Colonic mucosa (tissue), 4 donors: ENCODE measurements around the gene NSMF. TPM values are rescaled to one million over a fixed set of nuclear protein-coding genes. Genes with fewer than 3 reads are reported as not detected.

ENCODE experiments used
- DNase-seq: peaks from one replicate; pipeline ENCODE4 v3.0.0-alpha.2; 2020
- H3K27ac ChIP-seq: fragments of 200-600 bp; one replicate; pipeline ENCODE4 v1.8.0; 2021
- H3K27me3 ChIP-seq: fragments of 200-600 bp; one replicate; pipeline ENCODE4 v1.8.0; 2021
- H3K36me3 ChIP-seq: fragments of 200-600 bp; one replicate; pipeline ENCODE4 v1.8.0; 2021
- H3K4me1 ChIP-seq: fragments of 200-600 bp; one replicate; pipeline ENCODE4 v1.8.0; 2021; ENCODE audit warnings: mild to moderate bottlenecking
- H3K4me3 ChIP-seq: fragments of 200-600 bp; one replicate; pipeline ENCODE4 v1.8.0; 2021
- H3K9ac ChIP-seq, 2 donors: one replicate each; pipeline ENCODE4 v1.7.0; 2013; ENCODE audit warnings: control low read depth in 2 of 2, low read depth in 2 of 2, low read length in 2 of 2
- H3K9me3 ChIP-seq: fragments of 200-600 bp; one replicate; pipeline ENCODE4 v1.8.0; 2021
- CTCF ChIP-seq: fragments of 200-600 bp; IDR thresholded peaks from one replicate; pipeline ENCODE4 v1.8.0; 2022; ENCODE audit warnings: antibody characterized with exemption, mild to moderate bottlenecking
- intact Hi-C: fragments of 100-400 bp; cut with DNase I; formaldehyde crosslinking; loops from one replicate; pipeline ENCODE4 v1.14.1; 2022
- total RNA-seq, 2 donors: library from RNA; stranded (reverse); fragmentation: NEBNext Ultra II Directional in 1 of 2; extraction: Animal tissue kit (Norgen Biotek cat#: 25700) in 1 of 2; gene quantifications; one replicate each; pipeline ENCODE4 v1.2.1, GENCODE V29; 2021
- donor health status: healthy.
- donor health status: DM: no; HTN: no; CAD: no.
- donor health status: DM: no; HTN: no; CAD: no.

The NSMF gene
- total RNA-seq, 2 donors from 2014 or later: 33.7 to 47.8 TPM

- intact Hi-C loops: no loop called here
- H3K27ac ChIP-seq: no peak overlapping the region
- no peaks in the 10 kb centered on the region for H3K27me3 ChIP-seq
- no peak overlapping the region for H3K9ac ChIP-seq
- no peak for TF ChIP-seq CTCF
- peak overlapping the region; percentile 44 for H3K4me3 ChIP-seq
- H3K36me3 ChIP-seq: no peaks in the 10 kb centered on the region
- peaks cover 11% of the 10 kb centered on the region for H3K4me1 ChIP-seq
- H3K9me3 ChIP-seq: no peaks in the 10 kb centered on the region
- DNase-seq: no peak
Measured at GRCh38 chr9:137441935-137442321, 17.2 kb downstream of the NSMF start.

DNA sequence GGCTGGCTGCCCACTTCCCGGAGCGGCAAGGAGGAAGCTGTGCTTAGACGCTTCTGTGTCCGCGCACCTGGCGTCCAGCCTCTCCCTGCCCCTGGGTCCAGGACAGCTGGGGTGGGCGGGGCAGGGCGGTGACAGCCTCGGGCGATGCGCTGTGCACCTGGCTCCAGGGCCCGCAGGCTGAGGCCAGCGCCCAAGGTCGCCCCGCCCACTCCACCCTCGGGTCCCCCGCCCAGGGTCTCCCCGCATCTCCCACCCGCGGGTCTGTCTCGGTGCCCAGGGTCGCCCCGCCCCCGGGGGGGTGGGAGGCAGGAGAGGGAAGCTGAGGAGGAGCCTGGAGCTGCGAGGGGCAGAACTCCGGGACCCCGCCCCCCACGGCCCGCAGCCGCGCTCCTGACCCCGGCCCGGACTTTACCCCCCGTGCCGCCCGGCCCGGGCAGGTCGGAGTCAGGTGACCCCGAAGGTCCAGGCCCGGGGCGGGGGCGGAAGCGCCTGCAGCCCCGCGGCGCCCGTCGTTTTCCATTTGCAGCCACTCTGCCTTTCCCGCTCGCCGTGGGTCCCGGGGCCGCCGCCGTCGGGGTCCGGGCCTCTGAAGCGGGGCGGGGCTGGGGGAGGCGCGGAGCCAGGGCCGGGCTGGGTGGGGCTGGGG is 17.7 kb downstream of the NSMF start, which contains the start of gene ENTPD8:
Gene ENTPD8 (minus strand): TSS at position 69 of the 646 bp plus-strand sequence. CDS start 3,072 bp downstream, outside the sequence.
- Histone ChIP-seq H3K36me3 (no peaks in the 10 kb centered on the region), H3K9me3 (no peaks in the 10 kb centered on the region), H3K9ac (no peak within 1 kb of the TSS), H3K27me3 (no peaks in the 10 kb centered on the region), H3K4me1 (peaks cover 15% of the 10 kb centered on the region), H3K27ac (no peak within 1 kb of the TSS), H3K4me3 (peak within 1 kb of the TSS; percentile 44)
- intact Hi-C loops: no loop called here
- no peak for TF ChIP-seq CTCF
- DNase-seq: peak; percentile 88

- Histone ChIP-seq H3K4me3 (no peak overlapping the region), H3K9me3 (no peaks in the 10 kb centered on the region), H3K36me3 (no peaks in the 10 kb centered on the region), H3K4me1 (peaks cover 16% of the 10 kb centered on the region), H3K27ac (no peak overlapping the region), H3K9ac (peak overlapping the region in 1 of 2 donors; percentile 50), H3K27me3 (no peaks in the 10 kb centered on the region)
- intact Hi-C loops: no loop called here
- TF ChIP-seq CTCF: no peak
- DNase-seq: no peak
Measured at GRCh38 chr9:137439158-137439714, 19.9 kb downstream of the NSMF start.

DNA sequence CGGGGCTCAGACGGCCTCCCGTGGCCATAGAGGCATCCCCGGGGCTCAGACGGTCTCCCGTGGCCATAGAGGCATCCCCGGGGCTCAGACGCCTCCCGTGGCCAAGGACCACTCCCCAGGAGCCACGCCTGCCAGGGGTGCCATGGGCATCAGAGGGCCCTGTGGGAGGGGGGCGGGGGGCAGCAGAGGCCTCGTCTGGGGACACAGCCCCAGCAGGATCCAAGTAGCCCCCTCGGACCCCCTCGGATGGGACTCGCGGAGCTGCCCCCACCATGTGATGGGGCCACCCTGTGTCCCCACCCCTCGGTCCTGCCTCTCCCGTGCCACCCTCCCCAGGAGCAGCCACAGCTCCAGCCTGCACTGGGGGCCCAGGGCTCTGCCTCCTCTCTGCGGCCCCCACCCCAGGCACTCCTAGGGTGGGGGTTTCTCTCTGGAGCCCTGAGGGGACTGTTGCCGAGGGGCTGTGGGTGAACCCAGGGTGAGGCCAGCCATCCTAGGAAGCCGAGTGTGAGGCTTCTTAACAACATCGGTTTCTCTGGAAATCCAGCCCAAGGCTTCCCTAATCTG is 20.5 kb downstream of the NSMF start:
- Histone ChIP-seq H3K4me1 (peaks cover 16% of the 10 kb centered on the region), H3K27ac (no peak overlapping the region), H3K4me3 (no peak overlapping the region), H3K9me3 (no peaks in the 10 kb centered on the region), H3K9ac (no peak overlapping the region), H3K27me3 (no peaks in the 10 kb centered on the region), H3K36me3 (no peaks in the 10 kb centered on the region)
- intact Hi-C loops: no loop called here
- TF ChIP-seq CTCF: no peak
- DNase-seq: no peak

- intact Hi-C loops: no loop called here
- Histone ChIP-seq H3K36me3 (no peaks in the 10 kb centered on the region), H3K4me3 (no peak overlapping the region), H3K4me1 (peaks cover 16% of the 10 kb centered on the region), H3K27me3 (no peaks in the 10 kb centered on the region), H3K9me3 (no peaks in the 10 kb centered on the region), H3K27ac (peak overlapping the region; percentile 44), H3K9ac (peak overlapping the region in 1 of 2 donors; percentile 63)
- TF ChIP-seq CTCF: no peak
- DNase-seq: no peak
Measured at GRCh38 chr9:137437691-137438590, 21.2 kb downstream of the NSMF start.
